Psoas muscle (tissue), 8 donors: ENCODE data around the gene MICALL2. TPM values are rescaled to one million over a fixed set of nuclear protein-coding genes. Genes with fewer than 3 reads are reported as not detected.

Source experiments
- ATAC-seq, 4 donors: fragments of 200-7000 bp; cut with Tn5 transposase; one replicate each; pipeline ENCODE4 v1.9.1; 2020; ENCODE audit warnings: moderate library complexity in 3 of 4, mild to moderate bottlenecking in 2 of 4
- DNase-seq, 2 donors: peaks; one replicate each; pipeline ENCODE4 v3.0.0-alpha.2; 2020
- H3K27ac ChIP-seq: fragments of 200-600 bp; one replicate; pipeline ENCODE4 v1.8.0; 2022
- H3K27me3 ChIP-seq, 3 donors: fragments of 200-600 bp in 1 of 3; one replicate each; pipeline versions ENCODE4 v1.6.1 to v1.8.0; 2013 to 2022; ENCODE audit warnings: low read length in 2 of 3, mild to moderate bottlenecking in 2 of 3, moderate library complexity in 1 of 3; ENCODE audit not compliant: insufficient read depth in 3 of 3
- H3K36me3 ChIP-seq, 2 donors: fragments of 200-600 bp in 1 of 2; one replicate each; pipeline versions ENCODE4 v1.6.1 to v1.8.0; 2013 to 2022; ENCODE audit warnings: low read depth in 1 of 2, mild to moderate bottlenecking in 1 of 2, moderate library complexity in 1 of 2; ENCODE audit not compliant: insufficient read depth in 1 of 2
- H3K4me1 ChIP-seq: fragments of 200-600 bp; one replicate; pipeline ENCODE4 v1.8.0; 2022
- H3K4me3 ChIP-seq: fragments of 200-600 bp; one replicate; pipeline ENCODE4 v1.8.0; 2022; ENCODE audit warnings: mild to moderate bottlenecking
- H3K9me3 ChIP-seq: fragments of 200-600 bp; one replicate; pipeline ENCODE4 v1.8.0; 2022
- WGBS, 3 donors: extraction: QIAGEN DNeasy Blood & Tissue Kit; methylation state at CpG; one replicate each; pipeline versions ENCODE4 v1.1.6 to v1.1.7; 2013; 5-methylcytosine and 5-hydroxymethylcytosine counted together
- intact Hi-C, 2 donors: fragments of 100-400 bp; cut with DNase I; formaldehyde crosslinking; loops; one replicate each; pipeline versions ENCODE4 v1.11.0 to v1.14.2; 2022
- polyA plus RNA-seq, 3 donors: library from polyadenylated mRNA; stranded (reverse); fragments of 200-250 nt; gene quantifications; one replicate each; pipeline ENCODE4 v1.2.3, GENCODE V29; 2013
- total RNA-seq, 4 donors: library from RNA; stranded (reverse); fragmentation: NEBNext Ultra II Directional in 2 of 4; extraction: Animal tissue kit (Norgen Biotek cat#: 25700) in 2 of 4; gene quantifications; one replicate each; pipeline versions ENCODE4 v1.2.1 to v1.2.4, GENCODE V29; 2021 to 2023
- TF ChIP-seq, protein P1 (sequence below): fragments of 200-600 bp; IDR thresholded peaks from one replicate; pipeline ENCODE4 v1.8.0; 2022; ENCODE audit warnings: antibody characterized with exemption
- donor health status: healthy with polysubstance abuse.
- donor health status: DM: no; HTN: no; CAD: no; lungs with moderate emphysema.
- donor health status: Bipolar disorder and iron deficiency.
- donor health status: healthy.
- donor health status: DM: yes; HTN: yes; CAD: no.
- donor health status: DM: no; HTN: no; CAD: no.
- donor health status: DM: no; HTN: no; CAD: no.
- donor health status: DM: yes; HTN: yes; CAD: no.

MICALL2 gene
- total and polyA plus RNA-seq, 7 donors, result 4.6 to 12.0 (median 5.8) TPM

DNA sequence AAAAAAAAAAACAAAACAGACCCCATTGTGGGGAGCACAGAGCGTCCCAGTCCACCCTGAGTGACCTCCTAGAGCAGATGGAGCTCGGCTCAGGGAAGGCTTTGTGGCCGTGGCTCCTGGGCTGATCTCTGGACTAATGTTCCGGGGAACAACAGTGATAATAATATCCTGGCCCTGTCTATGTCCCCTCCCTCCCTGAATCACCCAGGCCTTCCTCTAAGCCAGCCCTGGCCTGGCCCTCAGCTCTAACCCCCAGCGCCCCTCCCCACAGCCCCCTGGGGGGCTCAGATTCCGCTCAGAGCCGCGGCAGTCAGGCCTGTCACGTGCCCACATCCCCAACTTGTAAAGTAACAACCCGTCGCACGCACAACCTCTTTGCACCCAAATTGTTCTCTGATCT is 48.3 kb downstream of the MICALL2 start:
- Histone ChIP-seq H3K27ac (no peak overlapping the region), H3K27me3 (peaks cover 0 to 62% (median 10%) of the 10 kb centered on the region in 3 donors), H3K4me3 (no peak overlapping the region), H3K9me3 (no peaks in the 10 kb centered on the region), H3K36me3 (no peaks in the 10 kb centered on the region), H3K4me1 (no peaks in the 10 kb centered on the region)
- 42 to 48% (median 46%) methylated on average over 12 of the region's 12 CpGs for WGBS, 3 donors
- DNase-seq (no peak), ATAC-seq (no peak)
- intact Hi-C loops, result loop anchor here in 1 of 2 donors (10.0 kb wide), 2 partner anchors 186 to 216 kb away; no protein-coding TSS in a partner anchor
- TF ChIP-seq, protein P1, sequence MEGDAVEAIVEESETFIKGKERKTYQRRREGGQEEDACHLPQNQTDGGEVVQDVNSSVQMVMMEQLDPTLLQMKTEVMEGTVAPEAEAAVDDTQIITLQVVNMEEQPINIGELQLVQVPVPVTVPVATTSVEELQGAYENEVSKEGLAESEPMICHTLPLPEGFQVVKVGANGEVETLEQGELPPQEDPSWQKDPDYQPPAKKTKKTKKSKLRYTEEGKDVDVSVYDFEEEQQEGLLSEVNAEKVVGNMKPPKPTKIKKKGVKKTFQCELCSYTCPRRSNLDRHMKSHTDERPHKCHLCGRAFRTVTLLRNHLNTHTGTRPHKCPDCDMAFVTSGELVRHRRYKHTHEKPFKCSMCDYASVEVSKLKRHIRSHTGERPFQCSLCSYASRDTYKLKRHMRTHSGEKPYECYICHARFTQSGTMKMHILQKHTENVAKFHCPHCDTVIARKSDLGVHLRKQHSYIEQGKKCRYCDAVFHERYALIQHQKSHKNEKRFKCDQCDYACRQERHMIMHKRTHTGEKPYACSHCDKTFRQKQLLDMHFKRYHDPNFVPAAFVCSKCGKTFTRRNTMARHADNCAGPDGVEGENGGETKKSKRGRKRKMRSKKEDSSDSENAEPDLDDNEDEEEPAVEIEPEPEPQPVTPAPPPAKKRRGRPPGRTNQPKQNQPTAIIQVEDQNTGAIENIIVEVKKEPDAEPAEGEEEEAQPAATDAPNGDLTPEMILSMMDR, result no peak

GRCh38 chr7:1409555-1409954 is 49.7 kb downstream of the MICALL2 start:
- H3K4me3 ChIP-seq, result no peak overlapping the region
- H3K4me1 ChIP-seq, result no peaks in the 10 kb centered on the region
- intact Hi-C loops, result no loop called here
- no peaks in the 10 kb centered on the region for H3K36me3 ChIP-seq
- no peak overlapping the region for H3K27ac ChIP-seq
- TF ChIP-seq, protein P1, result no peak
- H3K27me3 ChIP-seq, result peaks cover 0 to 69% (median 11%) of the 10 kb centered on the region in 3 donors
- ATAC-seq (no peak), DNase-seq (no peak)
- no peaks in the 10 kb centered on the region for H3K9me3 ChIP-seq
- WGBS, 3 donors, result 65 to 83% (median 76%) methylated on average over 7 of the region's 7 CpGs

DNA sequence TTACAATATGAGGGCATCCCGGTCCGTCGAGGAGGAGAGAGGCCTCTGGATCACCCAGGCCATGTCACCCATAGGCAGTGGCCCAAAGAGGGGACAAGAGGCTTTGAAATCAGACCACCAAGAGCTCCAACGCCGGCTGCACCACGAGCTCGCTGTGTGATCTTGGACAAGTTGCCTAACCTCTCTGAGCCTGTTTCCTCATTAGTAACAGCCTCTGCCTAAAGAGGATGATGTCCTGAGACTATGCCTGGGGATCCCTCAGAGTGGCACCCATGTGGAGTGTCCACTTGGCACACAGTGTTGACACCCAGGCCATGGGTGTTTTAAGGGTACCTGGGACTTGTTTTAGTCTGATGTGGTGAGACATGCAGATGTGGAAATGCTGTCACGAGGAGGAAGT is 50.8 kb downstream of the MICALL2 start:
- peaks cover 0 to 78% (median 20%) of the 10 kb centered on the region in 3 donors for H3K27me3 ChIP-seq
- H3K9me3 ChIP-seq, result no peaks in the 10 kb centered on the region
- DNase-seq (no peak), ATAC-seq (no peak)
- intact Hi-C loops, result no loop called here
- no peaks in the 10 kb centered on the region for H3K36me3 ChIP-seq
- WGBS, 3 donors, result 73 to 78% (median 76%) methylated on average over 8 of the region's 8 CpGs
- TF ChIP-seq, protein P1, result no peak
- no peak overlapping the region for H3K4me3 ChIP-seq
- H3K27ac ChIP-seq, result no peak overlapping the region
- no peaks in the 10 kb centered on the region for H3K4me1 ChIP-seq

DNA sequence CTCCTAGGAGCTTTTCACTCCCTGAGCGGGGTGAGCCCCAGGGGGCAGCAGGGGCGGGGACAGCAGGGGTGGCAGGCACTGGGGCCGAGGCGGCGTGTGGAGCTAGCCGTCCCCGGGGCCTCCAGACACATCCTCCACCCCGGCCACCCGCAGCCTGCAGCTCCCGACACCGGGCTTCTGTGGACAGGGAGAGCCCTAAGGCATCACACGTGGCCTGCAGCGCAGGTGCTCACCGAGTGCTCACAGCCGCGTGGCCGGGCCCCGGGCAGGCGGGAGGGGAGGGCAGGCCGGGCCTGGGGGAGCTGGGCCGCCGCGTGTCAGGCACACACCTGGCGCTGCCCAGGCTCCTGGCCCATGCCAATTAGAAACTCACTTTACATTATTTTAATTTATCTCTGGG is 51.4 kb downstream of the MICALL2 start:
- Histone ChIP-seq H3K27me3 (peaks cover 0 to 83% (median 25%) of the 10 kb centered on the region in 3 donors), H3K27ac (no peak overlapping the region), H3K4me3 (no peak overlapping the region), H3K9me3 (no peaks in the 10 kb centered on the region), H3K4me1 (no peaks in the 10 kb centered on the region), H3K36me3 (no peaks in the 10 kb centered on the region)
- no peak for ATAC-seq
- intact Hi-C loops, result no loop called here
- DNase-seq, result no peak
- WGBS, 3 donors, result 53 to 63% (median 57%) methylated on average over 24 of the region's 24 CpGs
- TF ChIP-seq, protein P1, result no peak

DNA sequence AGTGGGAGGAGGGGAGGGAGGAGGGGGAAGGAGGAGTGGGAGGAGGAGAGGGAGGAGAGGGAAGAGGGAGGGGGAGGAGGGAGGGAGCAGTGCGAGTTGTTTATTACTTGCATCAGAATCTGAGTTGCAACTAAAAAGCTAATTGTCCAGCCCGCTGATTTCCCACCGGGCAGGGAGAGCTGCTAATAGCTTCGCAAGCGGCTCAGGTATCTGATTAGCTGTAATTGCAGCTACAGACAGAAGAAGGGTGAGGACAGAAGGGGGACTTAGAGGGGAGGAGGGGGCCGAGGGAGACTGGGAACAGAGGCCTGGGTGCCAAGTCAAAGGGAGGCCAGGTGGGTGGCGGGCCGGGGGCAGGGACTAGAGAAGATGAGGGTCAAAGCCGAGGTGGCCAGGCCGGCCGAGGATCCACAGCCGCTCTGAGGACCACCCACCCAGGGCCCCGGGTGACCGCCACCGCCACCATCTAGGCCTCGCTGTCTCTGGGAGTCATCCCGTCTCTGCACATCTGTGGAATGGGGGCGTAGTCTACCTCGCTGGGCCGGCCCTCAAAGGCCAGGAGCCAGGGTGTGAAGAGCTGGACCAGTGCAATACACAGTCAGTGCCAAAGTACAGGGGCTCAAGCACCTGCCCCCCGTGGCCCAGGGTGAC is 54.2 kb downstream of the MICALL2 start:
- Histone ChIP-seq H3K4me1 (no peaks in the 10 kb centered on the region), H3K4me3 (no peak overlapping the region), H3K27me3 (peaks cover 0 to 86% (median 34%) of the 10 kb centered on the region in 3 donors), H3K36me3 (no peaks in the 10 kb centered on the region), H3K27ac (no peak overlapping the region), H3K9me3 (peaks cover 4% of the 10 kb centered on the region)
- TF ChIP-seq, protein P1, result no peak
- intact Hi-C loops, result no loop called here
- ATAC-seq (no peak), DNase-seq (no peak)
- WGBS, 3 donors, result 46 to 61% (median 51%) methylated on average over 20 to 21 of the region's 21 CpGs
